ENCODE data around the gene EPS15.

- TF ChIP-seq POLR2AphosphoS5 (IDR thresholded peaks at IDR 0.05) (no peak), CTCF (IDR thresholded peaks at IDR 0.05) (no peak)
Measured at GRCh38 chr1:51512120-51512519, 6.9 kb downstream of the EPS15 start.
